OCI-LY7 (cell line): ENCODE results near the gene MXD4. TPM values are rescaled to one million over a fixed set of nuclear protein-coding genes. Genes with fewer than 3 reads are reported as not detected.
A peak's percentile ranks its signal among the peaks of the same experiment; 100 is the strongest.

Source experiments
- BruUV-seq: library from RNA; stranded (reverse); fragments of 400-500 nt; replicated peaks from 2 replicates; lab custom pipeline; 2021; lab: Mats Ljungman, UMichigan
- CTCF ChIA-PET: fragments of 300-600 bp; sonication (Branson Sonifier 250); formaldehyde crosslinking; loops from one replicate; lab custom pipeline; 2022; ENCODE audit warnings: antibody characterized with exemption; ENCODE audit not compliant: unreplicated experiment; lab: Charles Lee
- POLR2A ChIA-PET: fragments of 300-600 bp; sonication (Branson Sonifier 250); formaldehyde crosslinking; loops from one replicate; lab custom pipeline; 2022; ENCODE audit warnings: antibody characterized with exemption; lab: Charles Lee
- DNase-seq: peaks from one replicate; pipeline ENCODE4 v3.0.0-alpha.2; 2015; ENCODE audit warnings: low spot score
- H2AFZ ChIP-seq: fragments of 200-600 bp; sonication (generic), shearing (Covaris generic); 2 replicates; pipeline ENCODE4 v1.6.1; 2014; ENCODE audit warnings: mild to moderate bottlenecking, antibody characterized with exemption, low read length, moderate library complexity
- H3K27ac ChIP-seq: fragments of 200-600 bp; sonication (generic); 2 replicates; pipeline ENCODE4 v1.5.1; 2014; ENCODE audit warnings: mixed run types, low read depth, mild to moderate bottlenecking, moderate library complexity, low read length, inconsistent platforms; ENCODE audit not compliant: poor library complexity, severe bottlenecking
- H3K36me3 ChIP-seq: fragments of 200-600 bp; sonication (generic); 2 replicates; pipeline ENCODE4 v1.6.1; 2014; ENCODE audit warnings: mild to moderate bottlenecking, antibody characterized with exemption, low read length, moderate library complexity, mixed read lengths; ENCODE audit not compliant: insufficient read depth
- H3K4me1 ChIP-seq: fragments of 200-600 bp; sonication (generic); 2 replicates; pipeline ENCODE4 v1.5.1; 2014; ENCODE audit warnings: mild to moderate bottlenecking, low read length; ENCODE audit not compliant: insufficient read depth, poor library complexity, severe bottlenecking
- H3K4me2 ChIP-seq: fragments of 200-600 bp; sonication (generic); 2 replicates; pipeline ENCODE4 v1.6.1; 2014; ENCODE audit warnings: mild to moderate bottlenecking, low read length
- H3K4me3 ChIP-seq: fragments of 200-600 bp; sonication (generic); 2 replicates; pipeline ENCODE4 v1.5.1; 2014; ENCODE audit warnings: mild to moderate bottlenecking, low read depth, low read length; ENCODE audit not compliant: poor library complexity, severe bottlenecking
- H3K79me2 ChIP-seq: fragments of 200-600 bp; sonication (generic); 2 replicates; pipeline ENCODE4 v1.6.1; 2016; ENCODE audit warnings: low read depth, mild to moderate bottlenecking, low read length, moderate library complexity, mixed read lengths; ENCODE audit not compliant: insufficient read depth
- H3K9me2 ChIP-seq: fragments of 200-600 bp; sonication (generic); 2 replicates; pipeline ENCODE4 v1.6.1; 2016; ENCODE audit warnings: mild to moderate bottlenecking, low read length, mixed read lengths; ENCODE audit not compliant: insufficient read depth
- H3K9me3 ChIP-seq: fragments of 200-600 bp; sonication (generic); 2 replicates; pipeline ENCODE4 v1.6.1; 2014; ENCODE audit warnings: mild to moderate bottlenecking, mixed run types, low read length, mixed read lengths
- H4K20me1 ChIP-seq: fragments of 200-600 bp; sonication (generic); 2 replicates; pipeline ENCODE4 v1.6.1; 2014; ENCODE audit warnings: mild to moderate bottlenecking, antibody characterized with exemption, low read length, moderate library complexity, mixed read lengths; ENCODE audit not compliant: insufficient read depth
- EZH2phosphoT487 ChIP-seq: fragments of 200-600 bp; sonication (generic); IDR thresholded peaks from 2 replicates; pipeline ENCODE4 v1.6.1; 2018; ENCODE audit warnings: low read depth, borderline replicate concordance, mild to moderate bottlenecking, mixed run types, antibody characterized with exemption, low read length, moderate library complexity, mixed read lengths
- intact Hi-C: fragments of 100-400 bp; cut with micrococcal nuclease; formaldehyde crosslinking; loops from one replicate; pipeline ENCODE4 v1.10.0; 2022; ENCODE audit not compliant: unreplicated experiment
- total RNA-seq, 2 experiments: library from RNA; depleted of rRNA in 1 of 2; stranded (reverse); fragments of >200 nt in 1 of 2; shearing (Covaris generic) in 1 of 2; gene quantifications; 2 replicates each; pipeline ENCODE4 v1.2.3, GENCODE V29; 2014 to 2022
- TF ChIP-seq, protein P1 (sequence below): fragments of 200-600 bp; sonication (generic); conservative IDR thresholded peaks from 2 replicates; pipeline ENCODE4 v1.5.1; 2014; ENCODE audit warnings: mild to moderate bottlenecking, antibody characterized with exemption, low read length, moderate library complexity, mixed read lengths

Gene MXD4
- total RNA-seq, 2 experiments from 2014 or later: 3.0 to 11.6 TPM

- Histone ChIP-seq H2AFZ (no peak overlapping the region), H3K4me2 (peak overlapping the region; percentile 48), H3K36me3 (peaks cover 75% of the 10 kb centered on the region), H3K9me2 (no peaks in the 10 kb centered on the region), H3K9me3 (no peaks in the 10 kb centered on the region), H4K20me1 (peaks cover 35% of the 10 kb centered on the region), H3K79me2 (peaks cover 62% of the 10 kb centered on the region), H3K27ac (no peak overlapping the region), H3K4me1 (peaks cover 37% of the 10 kb centered on the region), H3K4me3 (no peak overlapping the region)
- no TSS peak for BruUV-seq
- ChIA-PET POLR2A (interaction anchor here (0.6 to 0.9 kb wide), 2 partner anchors 12 to 61 kb away, joined by 5 to 6 read pairs; no protein-coding TSS in a partner anchor), CTCF (no interaction called here)
- TF ChIP-seq, protein P1, sequence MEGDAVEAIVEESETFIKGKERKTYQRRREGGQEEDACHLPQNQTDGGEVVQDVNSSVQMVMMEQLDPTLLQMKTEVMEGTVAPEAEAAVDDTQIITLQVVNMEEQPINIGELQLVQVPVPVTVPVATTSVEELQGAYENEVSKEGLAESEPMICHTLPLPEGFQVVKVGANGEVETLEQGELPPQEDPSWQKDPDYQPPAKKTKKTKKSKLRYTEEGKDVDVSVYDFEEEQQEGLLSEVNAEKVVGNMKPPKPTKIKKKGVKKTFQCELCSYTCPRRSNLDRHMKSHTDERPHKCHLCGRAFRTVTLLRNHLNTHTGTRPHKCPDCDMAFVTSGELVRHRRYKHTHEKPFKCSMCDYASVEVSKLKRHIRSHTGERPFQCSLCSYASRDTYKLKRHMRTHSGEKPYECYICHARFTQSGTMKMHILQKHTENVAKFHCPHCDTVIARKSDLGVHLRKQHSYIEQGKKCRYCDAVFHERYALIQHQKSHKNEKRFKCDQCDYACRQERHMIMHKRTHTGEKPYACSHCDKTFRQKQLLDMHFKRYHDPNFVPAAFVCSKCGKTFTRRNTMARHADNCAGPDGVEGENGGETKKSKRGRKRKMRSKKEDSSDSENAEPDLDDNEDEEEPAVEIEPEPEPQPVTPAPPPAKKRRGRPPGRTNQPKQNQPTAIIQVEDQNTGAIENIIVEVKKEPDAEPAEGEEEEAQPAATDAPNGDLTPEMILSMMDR: no peak
- TF ChIP-seq EZH2phosphoT487: no peak
- DNase-seq: no peak
- intact Hi-C loops: no loop called here
Observed at GRCh38 chr4:2236944-2237666, 24.8 kb downstream of the MXD4 start.

- no TSS peak for BruUV-seq
- H3K4me3 ChIP-seq: no peak overlapping the region
- peaks cover 69% of the 10 kb centered on the region for H3K36me3 ChIP-seq
- H4K20me1 ChIP-seq: peaks cover 4% of the 10 kb centered on the region; the same call in 1 of the 2 replicates
- TF ChIP-seq, protein P1: no peak
- no peak for TF ChIP-seq EZH2phosphoT487
- intact Hi-C loops: no loop called here
- H3K9me3 ChIP-seq: no peaks in the 10 kb centered on the region
- peaks cover 11% of the 10 kb centered on the region; the same call in 1 of the 2 replicates for H3K79me2 ChIP-seq
- DNase-seq: no peak
- no peaks in the 10 kb centered on the region for H3K4me1 ChIP-seq
- CTCF ChIA-PET: no interaction called here
- H3K27ac ChIP-seq: no peak overlapping the region
- H3K4me2 ChIP-seq: no peak overlapping the region
- no peaks in the 10 kb centered on the region for H3K9me2 ChIP-seq
- H2AFZ ChIP-seq: no peak overlapping the region
- POLR2A ChIA-PET: interaction anchor here (0.6 kb wide), 1 partner anchor 496 kb away, joined by 5 read pairs; no protein-coding TSS in a partner anchor
Observed at GRCh38 chr4:2231082-2231481, 30.8 kb downstream of the MXD4 start.

GRCh38 chr4:2226261-2226660 is 35.6 kb downstream of the MXD4 start:
- Histone ChIP-seq H3K36me3 (peaks cover 34% of the 10 kb centered on the region), H3K27ac (no peak overlapping the region), H2AFZ (no peak overlapping the region), H3K79me2 (no peaks in the 10 kb centered on the region), H3K4me2 (no peak overlapping the region), H3K9me3 (no peaks in the 10 kb centered on the region), H3K9me2 (no peaks in the 10 kb centered on the region), H4K20me1 (no peaks in the 10 kb centered on the region), H3K4me1 (no peaks in the 10 kb centered on the region), H3K4me3 (no peak overlapping the region)
- TF ChIP-seq, protein P1: no peak
- TF ChIP-seq EZH2phosphoT487: no peak
- intact Hi-C loops: no loop called here
- DNase-seq: no peak
- POLR2A ChIA-PET: interaction anchor here (0.6 kb wide), 1 partner anchor 29 kb away, joined by 4 read pairs; no protein-coding TSS in a partner anchor
- CTCF ChIA-PET: interaction anchor here (0.6 kb wide), 1 partner anchor 68 kb away, joined by 3 read pairs; no protein-coding TSS in a partner anchor
- BruUV-seq: no TSS peak
